SK-N-SH (cell line): ENCODE data around the gene RAPGEF1. TPM values are rescaled to one million over a fixed set of nuclear protein-coding genes. Genes with fewer than 3 reads are reported as not detected.

Experiments
- CTCF ChIA-PET: fragments of 300-600, 350-600 bp; formaldehyde crosslinking; extraction: SDS; loops from one replicate; lab custom pipeline; 2021; lab: Yijun Ruan, JAX
- POLR2A ChIA-PET: fragments of 350-600 bp; sonication (Branson Sonifier 250); formaldehyde crosslinking; extraction: SDS; loops from one replicate; lab custom pipeline; 2020; ENCODE audit warnings: antibody characterized with exemption, inconsistent platforms; lab: Yijun Ruan, JAX
- DNase-seq: peaks from one replicate; pipeline ENCODE4 v3.0.0; 2012
- H2AFZ ChIP-seq: fragments of 200-600 bp; sonication (generic); 2 replicates; pipeline ENCODE4 v1.8.1; 2016; ENCODE audit warnings: antibody characterized with exemption, mild to moderate bottlenecking, low read depth
- H3F3A ChIP-seq: fragments of 200-600 bp; sonication (generic); replicated peaks from 2 replicates; pipeline ENCODE3; 2016; ENCODE audit warnings: antibody characterized with exemption, mild to moderate bottlenecking; ENCODE audit not compliant: insufficient read depth
- H3K27ac ChIP-seq, 2 experiments: fragments of 200-500 bp in 1 of 2; fragments of 200-600 bp in 1 of 2; sonication (Bioruptor generic) in 1 of 2; sonication (generic), shearing (Covaris generic) in 1 of 2; 2 replicates each; pipeline versions ENCODE4 v1.5.1 to v1.6.1; 2014 to 2016; ENCODE audit warnings: low read depth in 2 of 2, inconsistent platforms in 1 of 2, low read length in 1 of 2, mild to moderate bottlenecking in 1 of 2, mixed read lengths in 1 of 2
- H3K27me3 ChIP-seq: fragments of 200-600 bp; sonication (generic), shearing (Covaris generic); 2 replicates; pipeline ENCODE4 v1.6.1; 2016; ENCODE audit warnings: mixed run types; ENCODE audit not compliant: insufficient read depth
- H3K36me3 ChIP-seq, 2 experiments: fragments of 200-500 bp in 1 of 2; fragments of 200-600 bp in 1 of 2; sonication (Bioruptor generic) in 1 of 2; sonication (generic) in 1 of 2; replicated peaks in 1 of 2; 2 replicates each; pipeline versions ENCODE3 to v1.5.1; 2014 to 2016; ENCODE audit warnings: low read length in 1 of 2, mild to moderate bottlenecking in 1 of 2; ENCODE audit not compliant: insufficient read depth in 2 of 2, control insufficient read depth in 1 of 2
- H3K4me1 ChIP-seq, 2 experiments: fragments of 200-500 bp in 1 of 2; fragments of 200-600 bp in 1 of 2; sonication (Bioruptor generic) in 1 of 2; sonication (generic), shearing (Covaris generic) in 1 of 2; 2 replicates each; pipeline versions ENCODE4 v1.5.1 to v1.6.1; 2014 to 2016; ENCODE audit warnings: low read depth in 1 of 2, low read length in 1 of 2, mixed run types in 1 of 2; ENCODE audit not compliant: insufficient read depth in 2 of 2, control insufficient read depth in 1 of 2
- H3K4me2 ChIP-seq: fragments of 200-600 bp; sonication (generic), shearing (Covaris generic); 2 replicates; pipeline ENCODE4 v1.6.1; 2017; ENCODE audit warnings: mixed run types
- H3K4me3 ChIP-seq, 2 experiments: fragments of 200-500 bp in 1 of 2; fragments of 200-600 bp in 1 of 2; sonication (Bioruptor generic) in 1 of 2; sonication (generic), shearing (Covaris generic) in 1 of 2; 2 replicates each; pipeline versions ENCODE4 v1.5.1 to v1.8.1; 2014 to 2016; ENCODE audit warnings: low read depth in 2 of 2, inconsistent platforms in 1 of 2, low read length in 1 of 2, mild to moderate bottlenecking in 1 of 2, mixed read lengths in 1 of 2, moderate library complexity in 1 of 2
- H3K79me2 ChIP-seq: fragments of 200-600 bp; sonication (generic); 2 replicates; pipeline ENCODE4 v1.8.1; 2017; ENCODE audit warnings: mild to moderate bottlenecking; ENCODE audit not compliant: insufficient read depth
- H3K9ac ChIP-seq: fragments of 200-600 bp; sonication (generic); 2 replicates; pipeline ENCODE4 v1.6.1; 2017; ENCODE audit warnings: mixed run types
- H3K9me2 ChIP-seq: fragments of 200-600 bp; sonication (generic); 2 replicates; pipeline ENCODE4 v1.6.1; 2017; ENCODE audit warnings: mixed run types
- H3K9me3 ChIP-seq: fragments of 200-600 bp; sonication (generic); 2 replicates; pipeline ENCODE4 v1.6.1; 2017; ENCODE audit warnings: mixed run types, mild to moderate bottlenecking, moderate library complexity
- H4K20me1 ChIP-seq: fragments of 200-600 bp; sonication (generic); 2 replicates; pipeline ENCODE4 v1.6.1; 2017; ENCODE audit warnings: mild to moderate bottlenecking, mixed run types; ENCODE audit not compliant: insufficient read depth
- CHD2 ChIP-seq: fragments of 150-350 bp; IDR thresholded peaks from 2 replicates; pipeline ENCODE4 v1.6.1; 2018; ENCODE audit warnings: low read length; ENCODE audit not compliant: partially characterized antibody
- ELF1 ChIP-seq: IDR thresholded peaks from 2 replicates; pipeline ENCODE4 v1.4.0; 2012
- EZH2phosphoT487 ChIP-seq: fragments of 200-600 bp; sonication (generic); IDR thresholded peaks from 2 replicates; pipeline ENCODE4 v1.6.1; 2017; ENCODE audit warnings: low read depth, mixed run types, mild to moderate bottlenecking, antibody characterized with exemption, moderate library complexity, borderline replicate concordance
- FOSL2 ChIP-seq: IDR thresholded peaks from 2 replicates; pipeline ENCODE4 v1.4.0; 2012; ENCODE audit warnings: low read depth, mild to moderate bottlenecking, moderate library complexity, borderline replicate concordance
- FOXJ3 ChIP-seq: sonication (generic); formaldehyde crosslinking; IDR thresholded peaks from 2 replicates; pipeline ENCODE4 v1.5.1; 2020; ENCODE audit warnings: mild to moderate bottlenecking, missing genetic modification reagents
- GATA2 ChIP-seq: sonication (generic); formaldehyde crosslinking; IDR thresholded peaks from 2 replicates; pipeline ENCODE4 v1.5.0; 2020; ENCODE audit warnings: mild to moderate bottlenecking, missing genetic modification reagents
- MXI1 ChIP-seq: IDR thresholded peaks from 2 replicates; pipeline ENCODE4 v1.6.1; 2012; ENCODE audit warnings: mild to moderate bottlenecking, low read depth, low read length, improper control_type of control experiment
- NFIC ChIP-seq: IDR thresholded peaks from 2 replicates; pipeline ENCODE4 v1.4.0; 2012; ENCODE audit warnings: borderline replicate concordance
- NRF1 ChIP-seq: IDR thresholded peaks from 2 replicates; pipeline ENCODE4 v1.6.1; 2012; ENCODE audit warnings: low read depth, mild to moderate bottlenecking, low read length
- POLR2AphosphoS5 ChIP-seq: IDR thresholded peaks from 2 replicates; pipeline ENCODE4 v1.6.1; 2012; ENCODE audit warnings: low read depth, low read length
- RAD21 ChIP-seq: IDR thresholded peaks from 2 replicates; pipeline ENCODE4 v1.6.1; 2012; ENCODE audit warnings: mild to moderate bottlenecking, low read length
- RCOR1 ChIP-seq: fragments of 150-350 bp; IDR thresholded peaks from 2 replicates; pipeline ENCODE4 v1.6.1; 2017; ENCODE audit warnings: antibody characterized with exemption, low read length
- RFX5 ChIP-seq: IDR thresholded peaks from 2 replicates; pipeline ENCODE4 v1.6.1; 2012; ENCODE audit warnings: mild to moderate bottlenecking, improper control_type of control experiment, low read length
- SIN3A ChIP-seq: IDR thresholded peaks from 2 replicates; pipeline ENCODE4 v1.6.1; 2012; ENCODE audit warnings: low read depth, mild to moderate bottlenecking, low read length, moderate library complexity, borderline replicate concordance
- TAF1 ChIP-seq: IDR thresholded peaks from 2 replicates; pipeline ENCODE4 v1.6.1; 2012; ENCODE audit warnings: low read depth, mild to moderate bottlenecking, low read length, moderate library complexity, borderline replicate concordance
- TCF12 ChIP-seq: IDR thresholded peaks from 2 replicates; pipeline ENCODE4 v1.4.0; 2012
- TEAD4 ChIP-seq: IDR thresholded peaks from 2 replicates; pipeline ENCODE4 v1.4.0; 2012; ENCODE audit warnings: mild to moderate bottlenecking, borderline replicate concordance; ENCODE audit not compliant: insufficient read depth
- YY1 ChIP-seq: IDR thresholded peaks from 2 replicates; pipeline ENCODE4 v1.4.0; 2012; ENCODE audit warnings: low read depth, mild to moderate bottlenecking
- WGBS: methylation state at CpG from one replicate; pipeline ENCODE4 v1.1.6; 2017; ENCODE audit warnings: low lambda C conversion rate; 5-methylcytosine and 5-hydroxymethylcytosine counted together
- polyA plus RNA-seq, 3 experiments: library from polyadenylated mRNA; depleted of rRNA; stranded (reverse); fragments of >200 nt; gene quantifications; 2 replicates each; pipeline ENCODE4 v1.2.3, GENCODE V29; 2012
- TF ChIP-seq, protein P1 (sequence below): IDR thresholded peaks from 2 replicates; pipeline ENCODE4 v1.4.0; 2012; ENCODE audit warnings: low read depth, borderline replicate concordance
- TF ChIP-seq, protein P2 (sequence below): fragments of 200-600 bp; sonication (generic); IDR thresholded peaks from 2 replicates; pipeline ENCODE4 v1.6.1; 2017; ENCODE audit warnings: antibody characterized with exemption, mild to moderate bottlenecking, moderate library complexity
- TF ChIP-seq, protein P3 (sequence below): IDR thresholded peaks from 2 replicates; pipeline ENCODE4 v1.4.0; 2012; ENCODE audit warnings: low read depth, borderline replicate concordance
- TF ChIP-seq, protein P4 (sequence below): IDR thresholded peaks from 2 replicates; pipeline ENCODE4; 2012
- TF ChIP-seq, protein P5 (sequence below): fragments of 150-350 bp; IDR thresholded peaks from 2 replicates; pipeline ENCODE4 v1.6.1; 2016; ENCODE audit warnings: mild to moderate bottlenecking, low read depth, low read length
- TF ChIP-seq, protein P6 (sequence below): IDR thresholded peaks from 2 replicates; pipeline ENCODE4 v1.4.0; 2012; ENCODE audit warnings: low read depth

Gene RAPGEF1
- polyA plus RNA-seq, 1 of the 3 experiments (the other 2 are of a cell fraction) = 26.2 TPM

DNA sequence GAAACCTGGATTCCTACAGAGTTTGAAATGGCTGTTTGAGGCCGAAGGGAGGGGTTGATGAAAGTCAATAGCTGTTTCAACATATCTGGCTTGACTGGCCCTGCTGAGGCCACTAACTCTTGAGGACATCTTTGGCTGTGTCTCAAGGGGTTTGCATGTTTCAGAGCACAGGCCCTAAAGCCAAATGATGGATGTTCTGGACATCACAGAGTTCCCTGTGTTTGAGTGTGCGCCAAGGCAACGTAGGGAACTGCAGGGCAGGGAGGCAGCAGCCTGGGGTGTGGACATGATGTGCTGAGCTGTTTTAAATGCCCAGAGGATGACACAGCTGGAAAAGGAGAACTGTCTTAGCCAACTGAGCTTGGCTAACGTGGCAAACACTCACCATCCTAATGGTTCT is 89.6 kb downstream of the RAPGEF1 start:
- POLR2A ChIA-PET = no interaction called here
- no peak for DNase-seq
- no peak overlapping the region for H3K27ac ChIP-seq

DNA sequence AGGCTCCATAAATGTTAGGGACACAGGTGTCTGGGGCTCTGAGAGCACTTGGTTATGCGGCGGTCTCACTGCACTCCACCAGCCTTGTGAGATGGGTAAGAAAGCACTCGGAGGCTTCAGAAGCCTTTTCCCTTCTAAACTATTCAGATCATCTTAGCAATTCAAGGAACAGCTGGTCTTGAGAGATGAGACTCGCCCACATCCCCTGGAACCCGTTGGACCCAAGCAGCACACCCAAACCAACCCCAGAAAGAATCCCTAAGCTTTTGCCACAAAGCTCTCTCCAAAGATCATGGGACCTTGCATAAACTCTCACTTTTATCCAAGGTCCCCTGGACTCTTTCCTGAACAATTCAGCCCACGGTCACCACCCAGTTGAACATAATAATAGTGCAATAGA is 90.2 kb downstream of the RAPGEF1 start:
- 88% methylated on average over 6 of the region's 6 CpGs for WGBS
- ChIA-PET CTCF (interaction anchor here (0.5 to 1.5 kb wide), 3 partner anchors 16 to 106 kb away, joined by 3 read pairs; no protein-coding TSS in a partner anchor), POLR2A (no interaction called here)
- Histone ChIP-seq H3F3A (no peaks in the 10 kb centered on the region), H3K4me1 (peaks cover 0 to 3% of the 10 kb centered on the region in 2 experiments; a peak in 1 of 4 replicates), H3K4me3 (no peak overlapping the region), H2AFZ (no peak overlapping the region), H4K20me1 (peaks cover 24% of the 10 kb centered on the region), H3K36me3 (peaks cover 8 to 9% of the 10 kb centered on the region in 2 experiments), H3K9ac (no peak overlapping the region), H3K4me2 (no peak overlapping the region), H3K27me3 (no peaks in the 10 kb centered on the region), H3K9me2 (no peaks in the 10 kb centered on the region), H3K79me2 (peaks cover 14% of the 10 kb centered on the region), H3K9me3 (no peaks in the 10 kb centered on the region), H3K27ac (no peak overlapping the region)
- no peak for DNase-seq
- TF ChIP-seq YY1 = no peak
- no peak for TF ChIP-seq RAD21
- no peak for TF ChIP-seq RFX5
- no peak for TF ChIP-seq MXI1
- TF ChIP-seq TCF12 = no peak
- no peak for TF ChIP-seq GATA2 (CRISPR knock-in tag)
- TF ChIP-seq, protein P1, sequence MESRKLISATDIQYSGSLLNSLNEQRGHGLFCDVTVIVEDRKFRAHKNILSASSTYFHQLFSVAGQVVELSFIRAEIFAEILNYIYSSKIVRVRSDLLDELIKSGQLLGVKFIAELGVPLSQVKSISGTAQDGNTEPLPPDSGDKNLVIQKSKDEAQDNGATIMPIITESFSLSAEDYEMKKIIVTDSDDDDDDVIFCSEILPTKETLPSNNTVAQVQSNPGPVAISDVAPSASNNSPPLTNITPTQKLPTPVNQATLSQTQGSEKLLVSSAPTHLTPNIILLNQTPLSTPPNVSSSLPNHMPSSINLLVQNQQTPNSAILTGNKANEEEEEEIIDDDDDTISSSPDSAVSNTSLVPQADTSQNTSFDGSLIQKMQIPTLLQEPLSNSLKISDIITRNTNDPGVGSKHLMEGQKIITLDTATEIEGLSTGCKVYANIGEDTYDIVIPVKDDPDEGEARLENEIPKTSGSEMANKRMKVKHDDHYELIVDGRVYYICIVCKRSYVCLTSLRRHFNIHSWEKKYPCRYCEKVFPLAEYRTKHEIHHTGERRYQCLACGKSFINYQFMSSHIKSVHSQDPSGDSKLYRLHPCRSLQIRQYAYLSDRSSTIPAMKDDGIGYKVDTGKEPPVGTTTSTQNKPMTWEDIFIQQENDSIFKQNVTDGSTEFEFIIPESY = no peak
- TF ChIP-seq ELF1 = no peak
- TF ChIP-seq, protein P2, sequence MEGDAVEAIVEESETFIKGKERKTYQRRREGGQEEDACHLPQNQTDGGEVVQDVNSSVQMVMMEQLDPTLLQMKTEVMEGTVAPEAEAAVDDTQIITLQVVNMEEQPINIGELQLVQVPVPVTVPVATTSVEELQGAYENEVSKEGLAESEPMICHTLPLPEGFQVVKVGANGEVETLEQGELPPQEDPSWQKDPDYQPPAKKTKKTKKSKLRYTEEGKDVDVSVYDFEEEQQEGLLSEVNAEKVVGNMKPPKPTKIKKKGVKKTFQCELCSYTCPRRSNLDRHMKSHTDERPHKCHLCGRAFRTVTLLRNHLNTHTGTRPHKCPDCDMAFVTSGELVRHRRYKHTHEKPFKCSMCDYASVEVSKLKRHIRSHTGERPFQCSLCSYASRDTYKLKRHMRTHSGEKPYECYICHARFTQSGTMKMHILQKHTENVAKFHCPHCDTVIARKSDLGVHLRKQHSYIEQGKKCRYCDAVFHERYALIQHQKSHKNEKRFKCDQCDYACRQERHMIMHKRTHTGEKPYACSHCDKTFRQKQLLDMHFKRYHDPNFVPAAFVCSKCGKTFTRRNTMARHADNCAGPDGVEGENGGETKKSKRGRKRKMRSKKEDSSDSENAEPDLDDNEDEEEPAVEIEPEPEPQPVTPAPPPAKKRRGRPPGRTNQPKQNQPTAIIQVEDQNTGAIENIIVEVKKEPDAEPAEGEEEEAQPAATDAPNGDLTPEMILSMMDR = no peak
- TF ChIP-seq, protein P3, sequence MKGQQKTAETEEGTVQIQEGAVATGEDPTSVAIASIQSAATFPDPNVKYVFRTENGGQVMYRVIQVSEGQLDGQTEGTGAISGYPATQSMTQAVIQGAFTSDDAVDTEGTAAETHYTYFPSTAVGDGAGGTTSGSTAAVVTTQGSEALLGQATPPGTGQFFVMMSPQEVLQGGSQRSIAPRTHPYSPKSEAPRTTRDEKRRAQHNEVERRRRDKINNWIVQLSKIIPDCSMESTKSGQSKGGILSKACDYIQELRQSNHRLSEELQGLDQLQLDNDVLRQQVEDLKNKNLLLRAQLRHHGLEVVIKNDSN = no peak
- no peak for TF ChIP-seq NRF1
- TF ChIP-seq NFIC = no peak
- no peak for TF ChIP-seq POLR2AphosphoS5

More for the DNA sequence above, 89.6 kb downstream of the RAPGEF1 start:
- H3K4me1 ChIP-seq = peaks cover 0 to 3% of the 10 kb centered on the region in 2 experiments; a peak in 1 of 4 replicates
- TF ChIP-seq EZH2phosphoT487 (no peak), NRF1 (no peak), CHD2 (no peak), RCOR1 (no peak), TCF12 (no peak), SIN3A (no peak), FOXJ3 (CRISPR knock-in tag) (no peak), GATA2 (CRISPR knock-in tag) (no peak), FOSL2 (no peak), YY1 (no peak), TEAD4 (no peak), TAF1 (no peak)
- TF ChIP-seq, protein P4, sequence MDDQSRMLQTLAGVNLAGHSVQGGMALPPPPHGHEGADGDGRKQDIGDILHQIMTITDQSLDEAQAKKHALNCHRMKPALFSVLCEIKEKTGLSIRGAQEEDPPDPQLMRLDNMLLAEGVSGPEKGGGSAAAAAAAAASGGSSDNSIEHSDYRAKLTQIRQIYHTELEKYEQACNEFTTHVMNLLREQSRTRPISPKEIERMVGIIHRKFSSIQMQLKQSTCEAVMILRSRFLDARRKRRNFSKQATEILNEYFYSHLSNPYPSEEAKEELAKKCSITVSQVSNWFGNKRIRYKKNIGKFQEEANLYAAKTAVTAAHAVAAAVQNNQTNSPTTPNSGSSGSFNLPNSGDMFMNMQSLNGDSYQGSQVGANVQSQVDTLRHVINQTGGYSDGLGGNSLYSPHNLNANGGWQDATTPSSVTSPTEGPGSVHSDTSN = no peak
- TF ChIP-seq, protein P5, sequence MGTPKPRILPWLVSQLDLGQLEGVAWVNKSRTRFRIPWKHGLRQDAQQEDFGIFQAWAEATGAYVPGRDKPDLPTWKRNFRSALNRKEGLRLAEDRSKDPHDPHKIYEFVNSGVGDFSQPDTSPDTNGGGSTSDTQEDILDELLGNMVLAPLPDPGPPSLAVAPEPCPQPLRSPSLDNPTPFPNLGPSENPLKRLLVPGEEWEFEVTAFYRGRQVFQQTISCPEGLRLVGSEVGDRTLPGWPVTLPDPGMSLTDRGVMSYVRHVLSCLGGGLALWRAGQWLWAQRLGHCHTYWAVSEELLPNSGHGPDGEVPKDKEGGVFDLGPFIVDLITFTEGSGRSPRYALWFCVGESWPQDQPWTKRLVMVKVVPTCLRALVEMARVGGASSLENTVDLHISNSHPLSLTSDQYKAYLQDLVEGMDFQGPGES = no peak
- TF ChIP-seq, protein P6, sequence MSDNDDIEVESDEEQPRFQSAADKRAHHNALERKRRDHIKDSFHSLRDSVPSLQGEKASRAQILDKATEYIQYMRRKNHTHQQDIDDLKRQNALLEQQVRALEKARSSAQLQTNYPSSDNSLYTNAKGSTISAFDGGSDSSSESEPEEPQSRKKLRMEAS = no peak
- H3K36me3 ChIP-seq = peaks cover 8 to 9% of the 10 kb centered on the region in 2 experiments
- H3K4me2 ChIP-seq = no peak overlapping the region
- no peak overlapping the region for H3K4me3 ChIP-seq
- peaks cover 16% of the 10 kb centered on the region for H3K79me2 ChIP-seq
- peaks cover 23% of the 10 kb centered on the region for H4K20me1 ChIP-seq
- no peak overlapping the region for H3K9ac ChIP-seq
- H3F3A ChIP-seq = no peaks in the 10 kb centered on the region
- 98% methylated on average over 4 of the region's 4 CpGs for WGBS
- CTCF ChIA-PET = interaction anchor here (0.6 to 1.5 kb wide), 4 partner anchors 12 to 240 kb away, joined by 3 read pairs; no protein-coding TSS in a partner anchor
- no peaks in the 10 kb centered on the region for H3K9me3 ChIP-seq
- no peaks in the 10 kb centered on the region for H3K9me2 ChIP-seq
- H3K27me3 ChIP-seq = no peaks in the 10 kb centered on the region
- H2AFZ ChIP-seq = no peak overlapping the region
